ENCODE data around the gene SLC16A6. TPM values are rescaled to one million over a fixed set of nuclear protein-coding genes. Genes with fewer than 3 reads are reported as not detected.

The SLC16A6 gene
- total RNA-seq, 1 experiment from 2014 or later: 0.70 TPM

DNA sequence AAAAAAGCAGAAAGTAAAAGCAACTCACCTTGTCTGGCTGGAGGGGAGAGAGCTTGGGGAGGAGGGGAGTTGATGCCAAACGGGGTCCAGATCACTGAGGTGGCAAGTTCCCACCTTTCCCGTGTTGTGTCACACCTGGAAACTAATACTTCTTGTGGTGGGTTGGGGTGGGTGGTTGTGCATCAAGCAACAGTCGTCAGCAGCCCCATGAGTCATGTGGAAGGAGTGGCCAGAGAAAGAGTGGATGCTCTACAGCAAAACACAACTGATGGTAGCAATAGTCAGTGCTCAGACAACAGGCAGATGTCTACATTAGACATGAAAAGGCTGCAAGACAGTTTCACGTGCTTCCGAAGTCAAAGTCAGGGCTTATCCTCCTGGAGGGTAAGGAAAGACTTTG lies 35.8 kb upstream of the SLC16A6 start:
- POLR2A ChIA-PET (ENCODE audit: unreplicated experiment): interaction anchor here (0.6 kb wide), 2 partner anchors 25 to 146 kb away, joined by 8 to 14 read pairs; no protein-coding TSS in a partner anchor
- peaks cover 22% of the 10 kb centered on the region for H3F3A ChIP-seq (ENCODE audit: insufficient read depth, low read depth)
- intact Hi-C loops (cut with micrococcal nuclease; ENCODE audit: unreplicated experiment): no loop called here
- peaks cover 4% of the 10 kb centered on the region; the same call in 1 of the 2 replicates for H3K9me3 ChIP-seq (ENCODE audit: insufficient read depth, low read depth)
- H3K4me1 ChIP-seq (replicated peaks; ENCODE audit: insufficient read depth): peaks cover 47% of the 10 kb centered on the region
- no peaks in the 10 kb centered on the region for H3K36me3 ChIP-seq (ENCODE audit: low read depth)
- BruUV-seq (replicated peaks): no TSS peak
- no peaks in the 10 kb centered on the region for H3K27me3 ChIP-seq (ENCODE audit: insufficient read depth, low read depth)
- CTCF ChIA-PET: interaction anchor here (0.9 kb wide), 1 partner anchor 9 kb away, joined by 11 read pairs; no protein-coding TSS in a partner anchor
- no peaks in the 10 kb centered on the region for H4K20me1 ChIP-seq (ENCODE audit: insufficient read depth)
- H3K79me2 ChIP-seq (ENCODE audit: low read depth): no peaks in the 10 kb centered on the region
- H3K4me2 ChIP-seq: no peak overlapping the region
- H2AFZ ChIP-seq: no peak overlapping the region
- H3K27ac ChIP-seq: no peak overlapping the region
- no peak for DNase-seq
- no peaks in the 10 kb centered on the region for H3K9me2 ChIP-seq (ENCODE audit: insufficient read depth)
- H3K4me3 ChIP-seq: no peak overlapping the region
- TF ChIP-seq CTCF (conservative IDR thresholded peaks at IDR 0.05) (no peak), EZH2 (IDR thresholded peaks at IDR 0.05; ENCODE audit: low read depth) (no peak)

- intact Hi-C loops (cut with micrococcal nuclease; ENCODE audit: unreplicated experiment): no loop called here
- no TSS peak for BruUV-seq (replicated peaks)
- H3K27ac ChIP-seq: no peak overlapping the region
These were observed 35.0 kb upstream of the SLC16A6 start for GRCh38 chr17:68325961-68326360.

GRCh38 chr17:68324654-68325336 lies 33.9 kb upstream of the SLC16A6 start:
- Histone ChIP-seq H2AFZ (no peak overlapping the region), H3K4me3 (no peak overlapping the region), H3K27me3 (ENCODE audit: insufficient read depth, low read depth) (no peaks in the 10 kb centered on the region), H3K4me1 (replicated peaks; ENCODE audit: insufficient read depth) (peaks cover 41% of the 10 kb centered on the region), H3K27ac (no peak overlapping the region), H3F3A (ENCODE audit: insufficient read depth, low read depth) (peaks cover 22% of the 10 kb centered on the region), H3K79me2 (ENCODE audit: low read depth) (no peaks in the 10 kb centered on the region), H3K36me3 (ENCODE audit: low read depth) (no peaks in the 10 kb centered on the region), H3K9me3 (ENCODE audit: insufficient read depth, low read depth) (no peaks in the 10 kb centered on the region), H4K20me1 (ENCODE audit: insufficient read depth) (no peaks in the 10 kb centered on the region), H3K9me2 (ENCODE audit: insufficient read depth) (no peaks in the 10 kb centered on the region), H3K4me2 (no peak overlapping the region)
- POLR2A ChIA-PET (ENCODE audit: unreplicated experiment): interaction anchor here (0.6 kb wide), 2 partner anchors 30 to 1852 kb away, joined by 4 to 16 read pairs; no protein-coding TSS in a partner anchor
- CTCF ChIA-PET: interaction anchor here (0.5 kb wide), 1 partner anchor 57 kb away, joined by 3 read pairs; no protein-coding TSS in a partner anchor
- BruUV-seq (replicated peaks): no TSS peak
- no peak for TF ChIP-seq CTCF (conservative IDR thresholded peaks at IDR 0.05)
- no peak for TF ChIP-seq EZH2 (IDR thresholded peaks at IDR 0.05; ENCODE audit: low read depth)
- DNase-seq: no peak
- intact Hi-C loops (cut with micrococcal nuclease; ENCODE audit: unreplicated experiment): no loop called here

More at GRCh38 chr17:68325961-68326360, 35.0 kb upstream of the SLC16A6 start:
- ChIA-PET POLR2A (ENCODE audit: unreplicated experiment) (interaction anchor here (0.6 to 0.7 kb wide), 2 partner anchors 125 to 145 kb away, joined by 8 read pairs; no protein-coding TSS in a partner anchor), CTCF (interaction anchor here (0.6 to 0.9 kb wide), 2 partner anchors 8 to 18 kb away, joined by 3 to 11 read pairs; no protein-coding TSS in a partner anchor)
- no peak for DNase-seq
- Histone ChIP-seq H3K36me3 (ENCODE audit: low read depth) (no peaks in the 10 kb centered on the region), H3K4me3 (no peak overlapping the region), H3F3A (ENCODE audit: insufficient read depth, low read depth) (peaks cover 22% of the 10 kb centered on the region), H2AFZ (no peak overlapping the region), H3K4me2 (no peak overlapping the region), H3K9me2 (ENCODE audit: insufficient read depth) (no peaks in the 10 kb centered on the region), H3K9me3 (ENCODE audit: insufficient read depth, low read depth) (no peaks in the 10 kb centered on the region), H3K27me3 (ENCODE audit: insufficient read depth, low read depth) (no peaks in the 10 kb centered on the region), H3K79me2 (ENCODE audit: low read depth) (no peaks in the 10 kb centered on the region), H4K20me1 (ENCODE audit: insufficient read depth) (no peaks in the 10 kb centered on the region), H3K4me1 (replicated peaks; ENCODE audit: insufficient read depth) (peaks cover 47% of the 10 kb centered on the region)
- TF ChIP-seq CTCF (conservative IDR thresholded peaks at IDR 0.05) (no peak), EZH2 (IDR thresholded peaks at IDR 0.05; ENCODE audit: low read depth) (no peak)

Data from PC-9 (cell line).